CD4-positive, alpha-beta T cell treated with Interleukin-4 for 4 hours (primary cell): ENCODE data around the gene UNC5B.
A peak's percentile ranks its signal among the peaks of the same experiment; 100 is the strongest.
"Not testable (repeated sequence)": the region's sequence is repeated elsewhere in the genome, so short reads cannot be mapped to it uniquely, and the experiment has no call there.

Source experiments
- DNase-seq: peaks from one replicate; pipeline ENCODE4 v3.0.0-alpha.2; 2020

Gene UNC5B

DNA sequence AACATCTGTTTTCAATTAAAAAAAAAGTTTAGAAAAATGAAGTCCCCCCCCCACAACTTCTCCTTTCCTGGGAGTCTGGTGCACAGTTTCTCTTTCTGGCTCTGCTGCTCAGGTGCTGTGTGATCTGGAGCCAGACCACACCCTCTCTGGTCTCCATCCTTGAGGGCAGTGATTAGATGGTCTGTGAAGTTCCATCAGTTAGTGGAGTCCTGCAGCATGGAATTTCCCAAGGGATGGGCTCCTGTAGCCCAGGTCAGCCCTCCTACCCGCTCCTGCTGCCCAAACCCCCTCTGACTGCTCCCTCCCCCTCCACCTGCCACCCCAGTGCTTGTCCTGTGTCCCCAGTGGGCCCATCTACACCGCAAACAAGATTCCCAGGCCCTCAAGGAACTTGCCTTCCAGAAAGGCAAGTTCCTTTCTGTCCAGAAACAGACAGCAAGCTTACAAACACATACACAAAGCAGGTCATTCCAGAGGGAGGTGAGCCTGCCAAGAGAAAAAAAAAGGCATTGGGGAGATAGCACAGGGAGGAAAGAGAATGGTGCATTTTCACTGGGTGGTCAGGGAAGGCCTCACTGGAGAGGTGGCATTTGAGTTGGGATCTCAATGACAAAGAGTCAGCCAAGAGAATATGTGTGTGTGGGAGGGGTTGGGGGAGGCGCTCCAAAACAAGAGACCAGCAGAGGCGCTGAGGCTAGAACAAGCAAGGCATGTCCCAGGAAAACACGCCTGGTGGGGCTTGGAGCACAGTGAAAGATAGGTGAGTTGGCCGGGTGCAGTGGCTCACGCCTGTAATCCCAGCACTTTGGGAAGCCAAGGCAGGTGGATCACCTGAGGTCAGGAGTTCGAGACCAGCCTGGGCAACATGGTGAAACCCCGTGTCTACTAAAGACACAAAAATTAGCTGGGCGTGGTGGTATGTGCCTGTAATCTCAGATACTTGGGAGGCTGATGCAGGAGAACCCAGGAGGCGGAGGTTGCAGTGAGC, 57.2 kb downstream of the UNC5B start:
- DNase-seq, result no peak

DNA sequence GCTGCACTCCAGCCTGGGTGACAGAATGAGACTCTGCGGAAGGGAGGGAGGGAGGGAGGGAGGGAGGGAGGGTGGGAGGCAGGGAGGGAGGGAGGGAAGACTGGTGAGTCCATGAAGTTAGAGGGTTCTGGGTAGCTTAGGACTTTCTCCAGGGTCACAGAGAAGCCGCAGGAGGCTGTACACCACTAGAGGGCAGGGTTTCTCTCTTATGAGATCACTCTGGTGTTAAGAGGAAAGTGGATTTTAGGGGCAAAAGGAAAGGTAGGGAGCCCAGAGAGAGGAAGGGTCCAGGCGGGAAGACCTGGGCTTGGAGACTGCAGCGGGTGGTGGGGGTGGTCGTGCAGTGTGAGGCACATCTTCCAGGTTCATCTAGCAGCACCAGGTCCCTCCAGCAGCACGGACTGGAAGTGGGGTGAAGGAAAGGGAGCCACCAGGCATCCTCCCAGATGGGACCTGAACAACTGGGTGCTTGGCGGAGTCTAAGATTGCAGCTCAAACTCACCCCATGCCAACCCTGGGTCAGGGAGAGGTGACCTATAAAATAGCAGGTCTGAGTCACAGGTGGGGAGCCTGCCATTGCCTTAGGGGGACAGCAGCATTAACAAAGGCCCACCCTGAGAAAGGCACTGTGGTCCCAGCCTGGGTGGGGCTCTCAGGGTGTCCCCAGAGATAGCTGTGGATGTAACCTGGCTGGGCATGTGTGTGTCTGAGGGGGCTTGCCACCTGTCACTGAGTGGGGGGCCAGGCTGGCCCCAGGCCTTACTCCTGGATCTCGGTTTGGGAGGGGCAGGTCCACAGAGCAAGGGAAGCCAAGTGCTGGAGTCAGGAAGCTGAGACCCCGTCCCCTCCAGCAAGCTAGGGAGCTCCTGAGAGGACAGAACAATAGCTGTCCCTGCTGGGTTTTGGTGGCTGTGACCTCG, 58.2 kb downstream of the UNC5B start:
- peak; percentile 21 for DNase-seq

DNA sequence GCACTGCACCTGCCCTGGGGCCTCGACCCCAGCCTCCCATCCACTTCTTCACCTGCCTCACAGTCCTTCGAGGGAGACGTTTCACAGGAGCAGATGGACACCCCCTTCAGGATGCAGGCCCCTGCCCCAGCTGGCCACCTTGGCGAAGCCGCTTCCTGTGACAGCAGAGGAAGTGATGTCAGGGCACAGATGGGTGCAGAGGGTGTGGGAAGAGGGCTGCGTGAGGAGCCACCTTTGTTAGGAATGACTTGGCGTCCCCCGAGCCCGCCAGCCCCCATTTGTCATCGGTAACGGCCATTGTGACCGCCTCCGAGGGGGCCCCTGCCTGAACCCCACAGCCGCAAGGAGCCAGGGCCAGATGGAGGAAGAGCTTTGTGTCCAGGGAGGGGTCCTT, 59.3 kb downstream of the UNC5B start:
- DNase-seq, result no peak

DNA sequence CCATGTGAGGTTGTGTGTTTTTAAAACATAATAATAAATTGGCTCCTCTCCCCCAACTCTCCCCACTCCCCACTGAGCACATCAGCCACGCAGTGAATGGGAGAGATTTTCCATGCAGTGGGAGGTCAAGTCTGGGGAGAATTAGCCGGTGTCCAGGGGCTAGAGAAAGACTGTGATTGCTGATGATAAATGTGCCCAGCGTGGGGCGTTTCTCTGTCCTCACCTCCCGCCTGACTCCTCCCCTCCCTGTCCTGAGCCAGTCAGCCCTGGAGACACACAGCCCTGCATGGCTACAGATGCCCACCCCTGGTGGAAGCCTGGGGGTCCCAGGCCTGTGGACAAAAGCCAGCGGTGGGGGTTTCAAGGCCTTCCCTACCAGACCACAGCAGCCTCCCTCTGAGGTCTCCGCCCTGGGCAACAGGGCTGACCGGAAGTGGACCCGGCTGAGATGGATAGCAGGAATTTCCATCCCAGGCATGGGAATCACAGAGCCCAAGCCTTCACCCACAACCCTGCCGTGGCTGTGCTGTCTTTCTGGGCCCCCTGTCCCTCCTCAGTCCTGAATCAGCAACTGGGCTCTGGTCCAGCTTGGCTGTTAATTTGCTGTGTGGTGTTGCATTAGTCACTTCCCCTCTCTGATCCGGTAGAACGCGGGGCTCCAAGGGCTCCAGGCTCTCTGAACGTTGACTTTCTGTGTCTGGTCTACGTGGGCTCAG, 59.8 kb downstream of the UNC5B start:
- no peak for DNase-seq

DNA sequence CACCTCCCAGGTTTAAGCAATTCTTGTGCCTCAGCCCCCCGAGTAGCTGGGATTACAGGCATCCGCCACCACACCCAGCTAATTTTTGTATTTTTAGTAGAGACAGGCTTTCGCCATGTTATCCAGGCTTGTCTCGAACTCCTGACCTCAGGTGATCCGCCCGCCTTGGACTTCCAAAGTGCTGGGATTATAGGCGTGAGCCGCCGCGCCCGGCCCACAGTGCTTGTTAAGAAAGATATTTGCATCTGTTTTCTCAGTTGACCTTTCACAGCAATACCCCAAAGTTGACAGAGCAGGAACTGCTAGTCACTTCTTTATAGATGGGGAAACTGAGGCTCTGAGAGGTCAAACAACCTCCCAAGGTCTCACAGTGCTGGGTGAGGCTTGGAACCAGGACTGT, 60.6 kb downstream of the UNC5B start:
- not testable (repeated sequence) for DNase-seq

DNA sequence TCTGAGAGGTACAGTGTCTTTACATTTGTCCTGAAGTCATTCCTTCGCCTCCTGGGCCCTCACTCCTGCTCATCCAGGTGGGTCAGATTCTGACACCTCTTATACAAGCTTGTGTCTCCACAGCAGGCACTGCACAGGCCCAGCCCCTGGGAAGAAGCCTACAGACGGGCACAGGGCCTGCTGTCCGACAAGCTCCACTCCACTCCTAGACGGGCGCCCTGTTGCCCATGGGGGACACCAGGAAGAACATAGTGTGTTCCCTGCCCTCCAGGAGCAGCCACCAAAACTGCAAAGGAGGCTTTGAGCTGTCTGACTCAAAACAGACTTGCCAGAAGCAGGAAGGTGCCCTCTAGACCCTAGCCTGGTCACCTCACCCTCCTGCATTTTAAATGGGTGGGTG, 61.1 kb downstream of the UNC5B start:
- no peak for DNase-seq

DNA sequence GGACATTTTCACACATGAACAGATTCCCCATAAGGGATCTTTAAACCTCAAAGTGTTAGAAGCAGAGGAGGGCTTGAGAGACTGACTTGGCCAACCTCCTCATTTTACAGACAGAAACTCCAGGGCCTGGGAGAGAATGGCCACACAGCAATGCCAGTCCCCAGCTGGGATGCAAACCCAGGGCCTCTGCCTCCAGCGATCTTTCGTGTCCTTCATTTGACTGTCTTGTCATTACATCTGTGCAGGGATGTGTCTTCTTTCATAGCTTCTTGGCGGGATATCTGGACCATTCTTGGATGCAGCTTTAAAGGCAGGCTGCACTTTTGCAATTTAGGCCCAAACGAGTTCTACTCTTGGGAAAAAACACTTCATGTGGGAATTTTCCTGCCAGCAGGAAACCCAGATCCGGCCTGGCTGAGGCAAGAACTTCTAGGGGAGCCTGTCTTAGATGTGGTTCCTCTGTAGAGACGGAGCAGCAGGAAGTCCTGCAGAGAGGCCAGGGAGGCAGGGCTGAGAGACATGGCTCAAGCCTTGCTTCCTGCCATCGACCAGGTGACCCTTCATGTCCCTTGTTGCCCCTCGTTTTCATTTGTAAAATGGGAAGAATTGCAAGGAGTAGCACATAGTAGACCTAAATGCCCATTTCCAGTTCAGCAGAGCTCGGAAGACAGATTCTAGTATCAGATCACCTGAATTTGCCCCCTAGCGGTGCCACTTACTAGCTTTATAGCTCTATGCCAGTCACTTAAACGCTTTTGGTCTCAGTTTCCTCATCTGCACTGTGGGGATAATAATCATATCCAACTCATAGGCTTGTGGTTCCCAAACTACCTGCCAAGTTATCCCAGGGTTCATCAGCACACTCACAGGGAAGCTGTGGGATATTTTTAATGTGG, 62.8 kb downstream of the UNC5B start:
- no peak for DNase-seq

DNA sequence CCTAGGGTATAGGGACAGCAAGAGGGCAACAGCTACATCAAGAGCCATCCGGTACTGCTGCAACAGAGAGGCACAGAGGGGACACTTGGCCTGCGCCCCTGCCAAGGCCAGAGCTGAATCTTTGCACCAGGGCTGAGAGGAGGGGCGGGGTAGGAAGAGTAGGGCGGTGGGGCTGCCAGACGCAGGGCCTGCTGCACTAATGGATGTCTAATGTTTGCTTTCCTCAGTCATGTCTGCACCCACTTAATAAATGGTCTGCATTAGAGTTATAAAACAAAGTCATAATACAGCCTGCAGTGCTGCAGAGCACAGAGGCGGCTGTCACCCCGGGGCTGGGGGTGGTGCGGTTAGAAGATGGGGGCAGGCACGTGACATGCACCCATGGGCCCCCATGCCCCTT, 64.5 kb downstream of the UNC5B start:
- no peak for DNase-seq

DNA sequence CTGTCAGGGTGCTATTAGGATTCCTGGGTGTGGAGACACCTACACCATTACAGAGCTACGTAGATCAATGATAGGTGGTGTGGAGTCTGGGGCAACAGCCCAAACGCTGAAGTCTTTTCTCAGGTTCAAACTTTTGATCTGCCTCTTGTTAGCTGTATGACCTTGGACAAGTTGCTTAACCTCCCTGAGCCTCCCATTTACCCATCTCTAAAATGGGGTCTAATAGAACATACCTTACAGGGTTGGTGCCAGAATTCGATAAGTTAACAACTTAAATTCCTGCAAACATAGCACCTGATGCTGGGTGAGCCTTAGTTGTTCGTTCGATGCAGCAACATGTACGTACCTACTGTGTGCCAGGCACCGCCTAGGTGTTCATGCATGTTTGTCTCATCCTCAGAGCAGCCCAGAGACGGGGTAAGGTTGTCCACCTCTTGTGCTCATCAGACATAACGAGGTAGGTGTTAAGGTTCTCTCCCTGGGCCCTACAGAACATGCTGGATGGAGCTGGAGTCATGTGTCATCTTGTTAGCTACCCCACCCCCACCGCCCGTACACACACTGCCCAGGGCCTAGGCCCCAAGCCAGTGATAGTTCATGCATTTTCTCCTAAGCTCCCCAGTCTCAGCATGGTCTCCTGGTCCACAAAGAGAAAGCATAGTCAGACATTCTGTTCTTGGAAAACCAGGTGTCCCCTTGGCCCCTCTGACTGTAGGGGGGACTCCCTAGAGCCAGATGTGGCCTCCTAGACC, 65.7 kb downstream of the UNC5B start:
- no peak for DNase-seq

DNA sequence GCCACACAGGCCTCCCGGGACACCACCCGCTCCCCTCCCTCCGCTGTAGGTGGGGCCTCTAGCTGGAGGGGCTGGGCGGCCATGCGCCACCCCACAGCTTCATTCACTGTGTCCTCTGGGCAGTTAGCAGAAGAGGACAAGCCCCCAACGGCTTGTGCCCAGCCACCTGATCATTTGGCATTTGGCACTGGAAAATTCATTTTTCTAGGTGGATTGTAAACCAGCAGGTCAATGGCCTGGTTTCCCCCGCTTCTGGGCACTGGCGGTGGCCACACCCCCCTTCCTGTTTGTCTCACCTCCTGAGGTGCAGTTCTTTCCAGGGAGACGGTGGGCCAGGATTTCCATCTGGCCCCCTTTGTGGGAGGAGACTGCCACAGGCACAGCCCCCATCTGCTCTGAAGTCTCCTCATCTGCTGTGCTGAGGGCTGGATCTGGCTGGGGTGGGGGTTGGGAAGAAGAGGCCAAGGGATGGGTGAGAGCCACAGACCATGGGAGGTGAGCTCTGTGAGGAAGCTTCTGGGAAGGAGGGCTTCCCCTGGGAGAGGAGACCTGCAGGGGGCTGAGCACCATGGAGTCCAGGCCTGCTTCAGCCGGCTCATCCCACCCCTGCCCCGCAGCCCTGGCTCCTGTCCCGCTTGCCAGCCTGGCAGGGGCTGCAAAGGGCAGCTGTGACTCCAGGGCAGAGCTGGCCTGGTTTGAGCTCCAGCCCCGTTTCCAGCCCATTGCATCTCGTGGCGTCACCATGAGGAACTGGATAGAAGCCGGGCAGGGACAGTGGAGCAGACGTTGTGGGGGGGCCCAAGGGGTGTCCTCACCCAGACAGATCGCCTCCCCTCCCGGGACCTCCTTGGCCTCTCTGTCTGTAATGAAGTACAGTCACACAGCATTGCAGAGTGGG, 66.6 kb downstream of the UNC5B start:
- no peak for DNase-seq

DNA sequence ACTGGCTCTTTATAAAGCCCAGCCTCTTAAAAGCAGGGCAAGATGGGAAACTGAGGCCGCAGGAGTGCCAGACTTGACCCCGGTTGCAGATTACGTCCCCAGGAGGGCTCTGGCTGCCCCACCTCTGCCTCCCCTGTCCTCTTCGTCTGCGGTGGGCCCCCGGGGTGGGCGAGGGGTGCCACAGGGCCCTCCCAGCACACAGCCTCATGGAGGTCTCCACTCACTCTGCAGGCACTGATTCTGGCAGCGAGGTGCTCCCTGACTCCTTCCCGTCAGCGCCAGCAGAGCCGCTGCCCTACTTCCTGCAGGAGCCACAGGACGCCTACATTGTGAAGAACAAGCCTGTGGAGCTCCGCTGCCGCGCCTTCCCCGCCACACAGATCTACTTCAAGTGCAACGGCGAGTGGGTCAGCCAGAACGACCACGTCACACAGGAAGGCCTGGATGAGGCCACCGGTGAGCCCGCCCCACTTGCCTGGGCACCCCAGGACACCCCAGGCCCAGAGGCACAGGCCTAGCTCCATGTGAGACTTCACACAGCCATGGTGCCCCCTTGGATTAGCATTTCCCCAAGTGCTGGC, 67.3 kb downstream of the UNC5B start:
- DNase-seq, result no peak

DNA sequence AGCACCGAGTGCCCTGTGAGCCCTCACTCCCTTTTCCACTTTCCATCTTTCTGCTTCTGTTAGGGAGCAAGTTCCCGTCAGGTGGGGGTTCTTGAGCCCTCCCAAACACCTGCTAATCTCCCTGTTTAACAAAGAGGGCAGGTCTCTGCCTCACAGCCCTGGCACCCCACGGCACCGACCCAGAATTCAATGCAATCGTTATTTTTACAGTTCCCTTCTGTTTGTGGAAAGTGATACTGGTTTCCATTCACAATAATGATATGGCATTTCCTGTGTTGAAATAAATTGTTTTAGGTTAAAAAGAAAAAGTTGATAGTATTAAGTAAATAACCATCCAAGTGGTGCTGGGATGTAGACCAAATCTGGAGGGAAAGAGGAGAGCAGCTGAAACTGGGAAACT, 67.8 kb downstream of the UNC5B start:
- no peak for DNase-seq

DNA sequence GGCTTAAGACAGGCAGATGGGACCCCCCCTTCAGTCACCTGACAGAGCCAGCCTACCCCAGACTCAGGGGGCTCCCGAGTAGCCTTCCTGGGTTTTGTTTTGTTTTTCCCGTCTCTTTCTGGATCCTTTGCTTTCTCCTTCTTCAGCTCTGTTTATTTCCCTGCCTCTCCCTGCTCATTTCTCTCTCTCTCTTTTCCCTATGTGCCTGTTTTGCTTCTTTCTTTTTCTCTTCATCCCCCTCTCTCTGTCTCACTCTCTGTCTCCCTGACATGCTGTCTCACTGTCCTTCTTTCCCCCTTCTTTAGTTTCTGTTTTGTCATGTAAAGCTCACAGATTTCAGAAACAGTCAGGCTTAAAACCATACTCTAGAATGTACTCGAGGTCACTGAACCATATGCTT, 68.5 kb downstream of the UNC5B start:
- DNase-seq, result no peak

DNA sequence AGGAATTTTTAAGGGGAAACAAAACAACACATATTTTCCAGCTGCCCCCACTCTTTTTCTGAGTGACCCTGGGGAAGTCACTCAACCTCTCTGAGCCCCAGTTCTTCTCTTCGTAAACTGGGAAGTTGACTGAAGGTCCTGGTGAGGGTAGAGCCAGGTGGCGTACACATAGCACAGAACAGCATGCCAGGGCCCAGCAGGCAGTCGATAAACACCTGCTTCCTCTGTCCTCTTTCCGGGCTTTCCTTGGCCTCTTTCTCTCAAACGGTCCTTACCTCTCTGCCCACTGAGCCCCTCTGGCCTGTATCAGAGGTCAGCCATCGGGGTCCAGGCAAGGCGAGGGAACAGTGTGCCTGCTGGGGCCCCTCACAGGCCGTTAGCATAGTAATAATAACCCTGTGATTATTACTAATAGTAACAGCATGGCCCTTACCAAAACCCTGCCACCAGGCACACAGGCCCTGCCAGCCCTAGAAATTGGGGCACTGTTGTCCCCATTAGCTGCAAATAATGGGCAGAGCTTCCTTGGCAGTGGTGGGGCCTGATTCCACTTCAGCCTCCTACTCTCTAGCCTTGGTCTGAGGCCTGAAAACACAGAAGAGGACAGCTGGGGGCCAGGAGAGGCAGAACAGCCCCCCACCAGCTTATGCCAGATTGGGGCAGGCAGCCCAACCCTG, 69.4 kb downstream of the UNC5B start:
- no peak for DNase-seq

DNA sequence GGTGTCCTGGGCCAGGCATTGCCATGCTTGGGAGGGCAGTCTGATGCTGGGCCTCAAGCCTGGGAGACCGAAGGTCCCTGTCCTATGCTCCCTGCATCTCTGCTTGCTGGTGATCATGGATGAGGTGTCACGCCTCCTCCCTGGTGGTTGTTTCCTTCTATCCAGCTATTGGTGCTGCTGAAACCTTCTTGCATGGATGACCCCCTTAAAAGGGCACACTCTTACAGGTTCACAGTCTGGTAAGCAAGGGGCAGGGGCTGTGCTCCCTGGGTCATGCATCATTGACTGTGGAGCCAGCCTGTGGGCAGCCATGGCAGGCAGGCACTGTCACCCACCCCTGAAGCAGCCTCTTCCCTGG, 69.9 kb downstream of the UNC5B start:
- DNase-seq, result no peak

DNA sequence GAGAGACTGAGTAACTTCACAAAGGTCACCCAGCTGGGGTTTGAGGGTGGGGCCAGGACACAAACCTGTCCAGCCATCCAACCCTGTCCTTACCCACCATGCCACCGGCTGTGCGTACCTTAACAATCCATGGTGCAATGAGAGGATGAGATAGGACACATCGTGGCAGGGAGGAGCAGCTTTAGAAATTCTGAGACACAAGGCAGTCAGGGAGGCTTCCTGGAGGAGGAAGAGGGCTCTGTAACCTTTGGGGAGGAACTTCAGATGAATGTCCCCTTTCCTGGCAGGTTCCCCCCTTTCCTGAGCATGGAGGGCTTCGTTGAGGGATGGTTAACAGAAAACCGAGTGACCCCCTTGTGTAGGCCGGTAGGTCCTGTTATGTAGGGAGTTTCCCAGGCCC, 71.0 kb downstream of the UNC5B start:
- no peak for DNase-seq

DNA sequence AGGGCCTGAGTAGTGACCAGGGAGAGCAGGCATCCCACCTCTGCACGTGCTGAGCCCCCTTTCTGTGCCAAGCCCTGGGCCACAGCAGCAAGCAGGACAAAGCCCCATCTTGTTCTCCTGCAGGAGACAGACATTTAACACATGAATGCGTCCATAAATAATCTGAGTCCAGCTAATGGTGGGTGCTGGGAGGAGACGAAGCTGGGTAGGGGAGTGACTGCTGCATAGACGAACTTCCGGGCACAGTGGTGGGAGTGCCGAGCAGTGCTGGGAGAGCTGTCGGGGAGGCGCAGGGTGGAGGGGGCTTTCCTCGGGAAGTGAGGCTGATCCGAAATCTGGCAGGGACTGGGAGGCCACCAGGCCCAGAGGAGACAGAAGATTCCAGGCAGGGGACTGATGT, 71.5 kb downstream of the UNC5B start:
- no peak for DNase-seq

DNA sequence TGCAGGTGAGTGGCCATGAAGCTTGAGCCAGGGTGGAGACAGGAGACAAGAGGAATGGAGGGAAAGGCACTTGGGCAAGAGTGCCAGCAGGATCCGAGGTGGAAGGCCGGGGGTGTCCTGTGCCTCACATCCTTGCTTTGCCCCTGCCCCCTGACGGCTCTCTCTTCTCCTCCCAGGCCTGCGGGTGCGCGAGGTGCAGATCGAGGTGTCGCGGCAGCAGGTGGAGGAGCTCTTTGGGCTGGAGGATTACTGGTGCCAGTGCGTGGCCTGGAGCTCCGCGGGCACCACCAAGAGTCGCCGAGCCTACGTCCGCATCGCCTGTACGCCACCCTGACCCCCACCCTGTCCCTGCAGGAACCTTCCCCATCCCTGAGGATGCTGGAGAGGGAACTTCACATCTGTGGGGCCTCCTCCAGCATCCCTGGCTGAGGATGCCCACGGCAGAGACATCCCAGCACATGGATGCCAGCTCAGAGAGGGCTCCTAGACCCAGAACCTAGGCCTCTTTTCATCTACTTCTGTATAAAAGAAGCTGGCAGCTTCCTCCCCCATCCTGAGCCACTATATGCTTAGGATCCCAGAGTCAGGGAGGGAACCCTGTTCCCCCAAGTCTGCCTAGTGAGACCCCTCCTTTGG, 72.3 kb downstream of the UNC5B start:
- no peak for DNase-seq

DNA sequence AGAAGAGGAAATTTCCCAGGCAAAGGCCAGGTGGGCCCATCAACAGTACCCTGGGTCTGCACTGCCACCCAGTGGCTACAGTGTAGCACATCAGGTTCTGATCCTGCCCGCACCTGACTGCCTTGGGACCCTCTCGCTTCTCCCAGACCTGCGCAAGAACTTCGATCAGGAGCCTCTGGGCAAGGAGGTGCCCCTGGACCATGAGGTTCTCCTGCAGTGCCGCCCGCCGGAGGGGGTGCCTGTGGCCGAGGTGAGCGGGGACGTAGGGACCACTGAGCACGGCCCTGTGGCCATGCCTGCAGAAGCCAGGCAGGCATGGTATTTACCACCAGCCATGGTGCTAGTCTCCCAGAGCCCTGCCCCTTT, 72.8 kb downstream of the UNC5B start:
- DNase-seq, result peak; percentile 14
